Measurements from ENCODE around the gene EFEMP2. TPM values are rescaled to one million over a fixed set of nuclear protein-coding genes. Genes with fewer than 3 reads are reported as not detected.

EFEMP2 gene
- total and polyA plus RNA-seq, 3 experiments from 2014 or later: 0.23 to 4.0 (median 3.9) TPM

- Histone ChIP-seq H3K27ac (ENCODE audit: low read depth, low read length) (peak overlapping the region; percentile 93), H3K4me1 (ENCODE audit: insufficient read depth, low read length) (peaks cover 27% of the 10 kb centered on the region), H3K36me3 (ENCODE audit: insufficient read depth, low read length) (peaks cover 37% of the 10 kb centered on the region), H3K9me3 (ENCODE audit: low read length) (no peaks in the 10 kb centered on the region), H3K4me3 (ENCODE audit: low read length) (no peak overlapping the region), H3K27me3 (ENCODE audit: insufficient read depth, low read length, poor library complexity, severe bottlenecking) (no peaks in the 10 kb centered on the region)
- peaks cover 7 to 67% (median 7%) of the 10 kb centered on the region in 3 donors for H3K36me3 Mint-ChIP-seq
- no peaks in the 10 kb centered on the region for H3K9me3 Mint-ChIP-seq
- POLR2A ChIA-PET: no interaction called here
- CTCF ChIA-PET: interaction anchor here (2.5 to 24.5 kb wide), 3 partner anchors 10 to 26 kb away, joined by 18 to 560 read pairs (median 87); partner anchors contain the start of genes CCDC85B, CTSW, EFEMP2 and FIBP
- no peaks in the 10 kb centered on the region for H3K27me3 Mint-ChIP-seq
- DNase-seq: peak in 1 of 5 donors; percentile 45
- H3K27ac Mint-ChIP-seq: peak overlapping the region in 4 of 8 donors; percentile 43 to 81 (median 62)
- peaks cover 23 to 36% (median 32%) of the 10 kb centered on the region in 3 donors for H3K4me1 Mint-ChIP-seq
- H3K4me3 Mint-ChIP-seq: peak overlapping the region in 6 of 7 donors; percentile 31 to 95 (median 60)
Observed at GRCh38 chr11:65862191-65862735, 10.3 kb downstream of the EFEMP2 start.

- ChIA-PET CTCF (interaction anchor here (0.8 to 24.5 kb wide), 8 partner anchors 10 to 155 kb away, joined by 3 to 560 read pairs (median 10); partner anchors contain the start of genes BANF1, CCDC85B, CTSW and EFEMP2), POLR2A (interaction anchor here (0.6 to 5.4 kb wide), 7 partner anchors 8 to 816 kb away, joined by 3 to 140 read pairs (median 8); partner anchors contain the start of genes CCDC85B, FIBP and RBM4B)
- Mint-ChIP-seq H3K4me3 (peak overlapping the region; percentile 86 to 96 (median 93)), H3K4me1 (peaks cover 25 to 39% (median 35%) of the 10 kb centered on the region in 3 donors), H3K9me3 (no peaks in the 10 kb centered on the region), H3K27ac (peak overlapping the region in 6 of 8 donors; percentile 57 to 98 (median 86)), H3K36me3 (peaks cover 7 to 64% (median 9%) of the 10 kb centered on the region in 3 donors), H3K27me3 (no peaks in the 10 kb centered on the region)
- no peaks in the 10 kb centered on the region for H3K27me3 ChIP-seq (ENCODE audit: insufficient read depth, low read length, poor library complexity, severe bottlenecking)
- H3K4me3 ChIP-seq (ENCODE audit: low read length): peak overlapping the region; percentile 94
- DNase-seq: peak in 1 of 5 donors; percentile 41
- H3K9me3 ChIP-seq (ENCODE audit: low read length): no peaks in the 10 kb centered on the region
- peaks cover 28% of the 10 kb centered on the region for H3K4me1 ChIP-seq (ENCODE audit: insufficient read depth, low read length)
- H3K36me3 ChIP-seq (ENCODE audit: insufficient read depth, low read length): peaks cover 37% of the 10 kb centered on the region
- peak overlapping the region; percentile 93 for H3K27ac ChIP-seq (ENCODE audit: low read depth, low read length)
Observed at GRCh38 chr11:65861533-65862183, 10.9 kb downstream of the EFEMP2 start.

- Histone ChIP-seq H3K27me3 (ENCODE audit: insufficient read depth, low read length, poor library complexity, severe bottlenecking) (no peaks in the 10 kb centered on the region), H3K4me1 (ENCODE audit: insufficient read depth, low read length) (peaks cover 33% of the 10 kb centered on the region), H3K27ac (ENCODE audit: low read depth, low read length) (peak overlapping the region; percentile 93), H3K4me3 (ENCODE audit: low read length) (peak overlapping the region; percentile 94), H3K9me3 (ENCODE audit: low read length) (no peaks in the 10 kb centered on the region), H3K36me3 (ENCODE audit: insufficient read depth, low read length) (peaks cover 41% of the 10 kb centered on the region)
- H3K27me3 Mint-ChIP-seq: no peaks in the 10 kb centered on the region
- peak overlapping the region; percentile 86 to 96 (median 93) for H3K4me3 Mint-ChIP-seq
- H3K9me3 Mint-ChIP-seq: no peaks in the 10 kb centered on the region
- peak overlapping the region; percentile 57 to 98 (median 86) for H3K27ac Mint-ChIP-seq
- peaks cover 7 to 66% (median 12%) of the 10 kb centered on the region in 3 donors for H3K36me3 Mint-ChIP-seq
- POLR2A ChIA-PET: interaction anchor here (0.6 to 5.4 kb wide), 9 partner anchors 9 to 817 kb away, joined by 3 to 140 read pairs (median 4); partner anchors contain the start of genes CCDC85B, FIBP and RBM4B
- no peak for DNase-seq
- CTCF ChIA-PET: interaction anchor here (0.8 to 24.5 kb wide), 9 partner anchors 10 to 155 kb away, joined by 3 to 560 read pairs (median 8); partner anchors contain the start of genes BANF1, CCDC85B, CTSW and EFEMP2
- H3K4me1 Mint-ChIP-seq: peaks cover 31 to 44% (median 40%) of the 10 kb centered on the region in 3 donors
Observed at GRCh38 chr11:65861165-65861505, 11.5 kb downstream of the EFEMP2 start.

GRCh38 chr11:65860278-65861164 lies 12.1 kb downstream of the EFEMP2 start, which contains the start of gene MUS81:
MUS81 (plus strand) TSS chr11:65860433; CDS start chr11:65860754, 321 bp downstream.
- H3K36me3 Mint-ChIP-seq: peaks cover 7 to 66% (median 12%) of the 10 kb centered on the region in 3 donors
- peaks cover 37 to 50% (median 46%) of the 10 kb centered on the region in 3 donors for H3K4me1 Mint-ChIP-seq
- H3K27ac Mint-ChIP-seq: peak within 1 kb of the TSS; percentile 92 to 98 (median 98)
- Histone ChIP-seq H3K4me3 (ENCODE audit: low read length) (peak within 1 kb of the TSS; percentile 94), H3K4me1 (ENCODE audit: insufficient read depth, low read length) (peaks cover 39% of the 10 kb centered on the region), H3K9me3 (ENCODE audit: low read length) (no peaks in the 10 kb centered on the region), H3K27ac (ENCODE audit: low read depth, low read length) (peak within 1 kb of the TSS; percentile 93), H3K36me3 (ENCODE audit: insufficient read depth, low read length) (peaks cover 47% of the 10 kb centered on the region), H3K27me3 (ENCODE audit: insufficient read depth, low read length, poor library complexity, severe bottlenecking) (no peaks in the 10 kb centered on the region)
- ChIA-PET POLR2A (interaction anchor here (0.6 to 5.4 kb wide), 23 partner anchors 9 to 1081 kb away, joined by 3 to 140 read pairs (median 4); partner anchors contain the start of genes BANF1, CCDC85B, EIF1AD and FIBP), CTCF (interaction anchor here (0.6 to 24.5 kb wide), 34 partner anchors 10 to 725 kb away, joined by 3 to 560 read pairs (median 4); partner anchors contain the start of genes AP5B1, BANF1, CCDC85B and CTSW)
- peak within 1 kb of the TSS; percentile 90 to 96 (median 93) for H3K4me3 Mint-ChIP-seq
- peak; percentile 91 to 96 (median 94) for DNase-seq
- H3K27me3 Mint-ChIP-seq: no peaks in the 10 kb centered on the region
- no peaks in the 10 kb centered on the region for H3K9me3 Mint-ChIP-seq

- H3K27ac ChIP-seq (ENCODE audit: low read depth, low read length): peak overlapping the region; percentile 93
- Mint-ChIP-seq H3K4me1 (peaks cover 41 to 57% (median 50%) of the 10 kb centered on the region in 3 donors), H3K4me3 (peak overlapping the region; percentile 90 to 96 (median 93)), H3K27me3 (no peaks in the 10 kb centered on the region), H3K9me3 (no peaks in the 10 kb centered on the region), H3K36me3 (peaks cover 5 to 65% (median 12%) of the 10 kb centered on the region in 3 donors), H3K27ac (peak overlapping the region; percentile 88 to 98 (median 98))
- peak overlapping the region; percentile 94 for H3K4me3 ChIP-seq (ENCODE audit: low read length)
- CTCF ChIA-PET: interaction anchor here (0.6 to 24.5 kb wide), 31 partner anchors 9 to 724 kb away, joined by 3 to 560 read pairs (median 5); partner anchors contain the start of genes AP5B1, BANF1, CCDC85B and CTSW
- peak in 1 of 5 donors; percentile 61 for DNase-seq
- no peaks in the 10 kb centered on the region for H3K27me3 ChIP-seq (ENCODE audit: insufficient read depth, low read length, poor library complexity, severe bottlenecking)
- peaks cover 46% of the 10 kb centered on the region for H3K4me1 ChIP-seq (ENCODE audit: insufficient read depth, low read length)
- no peaks in the 10 kb centered on the region for H3K9me3 ChIP-seq (ENCODE audit: low read length)
- peaks cover 47% of the 10 kb centered on the region for H3K36me3 ChIP-seq (ENCODE audit: insufficient read depth, low read length)
- POLR2A ChIA-PET: interaction anchor here (0.6 to 5.4 kb wide), 27 partner anchors 8 to 1081 kb away, joined by 3 to 140 read pairs (median 4); partner anchors contain the start of genes BANF1, CCDC85B, CD248 and EIF1AD
Observed at GRCh38 chr11:65859812-65860277, 12.8 kb downstream of the EFEMP2 start.

- Histone ChIP-seq H3K27ac (ENCODE audit: low read depth, low read length) (peak overlapping the region; percentile 93), H3K36me3 (ENCODE audit: insufficient read depth, low read length) (peaks cover 47% of the 10 kb centered on the region), H3K27me3 (ENCODE audit: insufficient read depth, low read length, poor library complexity, severe bottlenecking) (no peaks in the 10 kb centered on the region), H3K4me3 (ENCODE audit: low read length) (peak overlapping the region; percentile 94), H3K4me1 (ENCODE audit: insufficient read depth, low read length) (peaks cover 52% of the 10 kb centered on the region), H3K9me3 (ENCODE audit: low read length) (no peaks in the 10 kb centered on the region)
- Mint-ChIP-seq H3K4me3 (peak overlapping the region; percentile 90 to 96 (median 93)), H3K9me3 (no peaks in the 10 kb centered on the region), H3K36me3 (peaks cover 11 to 65% (median 14%) of the 10 kb centered on the region in 3 donors), H3K27me3 (no peaks in the 10 kb centered on the region), H3K4me1 (peaks cover 47 to 63% (median 56%) of the 10 kb centered on the region in 3 donors), H3K27ac (peak overlapping the region; percentile 88 to 98 (median 98))
- CTCF ChIA-PET: interaction anchor here (0.6 to 24.5 kb wide), 31 partner anchors 9 to 724 kb away, joined by 3 to 560 read pairs (median 5); partner anchors contain the start of genes AP5B1, BANF1, CCDC85B and CTSW
- POLR2A ChIA-PET: interaction anchor here (0.6 to 5.4 kb wide), 25 partner anchors 9 to 1080 kb away, joined by 3 to 140 read pairs (median 4); partner anchors contain the start of genes BANF1, CCDC85B, CD248 and EIF1AD
- DNase-seq: peak; percentile 94 to 99 (median 97)
Observed at GRCh38 chr11:65859095-65859811, 13.3 kb downstream of the EFEMP2 start.

Data from CD8-positive, alpha-beta memory T cell (primary cell).